Measurements from ENCODE around the gene TSHZ3.

- TF ChIP-seq LEF1 (IDR thresholded peaks at IDR 0.05; ENCODE audit: borderline replicate concordance) = no peak
- no peak for TF ChIP-seq SP1 (IDR thresholded peaks at IDR 0.05)
- TF ChIP-seq FOXK2 (IDR thresholded peaks at IDR 0.05) = no peak
- TF ChIP-seq PKNOX1 (IDR thresholded peaks at IDR 0.05) = no peak
- TF ChIP-seq BHLHE40 (IDR thresholded peaks at IDR 0.05; ENCODE audit: borderline replicate concordance) = no peak
Observed at GRCh38 chr19:31325342-31325741, 23.9 kb downstream of the TSHZ3 start.

All from HEK293T (cell line).